22Rv1 (cell line): ENCODE results near the gene NTRK3.

Experiments
- ZFX ChIP-seq: fragments of 450-650 bp; IDR thresholded peaks from 2 replicates; pipeline ENCODE4 v1.6.1; 2017; ENCODE audit warnings: antibody characterized with exemption, borderline replicate concordance
- TF ChIP-seq, protein P1 (sequence below): fragments of 450-650 bp; IDR thresholded peaks from 2 replicates; pipeline ENCODE4 v1.5.1; 2017; ENCODE audit warnings: mild to moderate bottlenecking

DNA sequence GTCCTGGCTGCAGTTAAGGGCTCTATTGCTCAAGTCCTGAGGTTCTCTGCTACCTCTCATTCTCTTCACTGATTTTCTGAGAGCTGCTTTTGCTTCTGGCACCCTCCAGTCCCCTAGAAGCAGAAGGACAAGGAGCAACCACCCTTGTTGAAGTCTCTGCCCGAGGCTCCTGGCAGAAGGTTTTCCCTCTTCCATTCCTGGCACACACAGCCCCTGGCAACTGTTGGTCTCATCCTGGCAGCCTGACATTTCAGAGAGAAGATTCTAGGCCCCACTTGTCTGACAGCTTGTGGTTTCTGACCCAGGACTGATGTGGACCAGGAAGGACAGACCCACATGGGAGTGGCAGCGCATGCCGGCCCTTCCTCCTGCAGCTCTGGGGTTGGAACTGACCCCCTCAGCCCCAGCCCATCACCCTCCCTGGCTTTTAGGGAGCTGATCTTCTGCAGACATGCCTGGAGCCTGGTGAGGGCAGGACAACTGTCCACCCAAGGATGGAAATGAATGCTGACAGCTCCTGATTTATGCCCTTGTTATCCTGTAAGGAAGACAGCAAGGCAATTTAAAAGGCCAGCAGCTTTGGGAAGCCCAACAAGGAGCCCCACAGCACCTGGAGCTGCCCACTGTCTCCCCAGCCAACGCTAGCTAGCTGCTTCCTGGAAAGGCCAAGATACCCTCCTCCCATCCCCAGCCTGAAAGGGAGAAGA is 13.0 kb upstream of the NTRK3 start:
- TF ChIP-seq, protein P1, sequence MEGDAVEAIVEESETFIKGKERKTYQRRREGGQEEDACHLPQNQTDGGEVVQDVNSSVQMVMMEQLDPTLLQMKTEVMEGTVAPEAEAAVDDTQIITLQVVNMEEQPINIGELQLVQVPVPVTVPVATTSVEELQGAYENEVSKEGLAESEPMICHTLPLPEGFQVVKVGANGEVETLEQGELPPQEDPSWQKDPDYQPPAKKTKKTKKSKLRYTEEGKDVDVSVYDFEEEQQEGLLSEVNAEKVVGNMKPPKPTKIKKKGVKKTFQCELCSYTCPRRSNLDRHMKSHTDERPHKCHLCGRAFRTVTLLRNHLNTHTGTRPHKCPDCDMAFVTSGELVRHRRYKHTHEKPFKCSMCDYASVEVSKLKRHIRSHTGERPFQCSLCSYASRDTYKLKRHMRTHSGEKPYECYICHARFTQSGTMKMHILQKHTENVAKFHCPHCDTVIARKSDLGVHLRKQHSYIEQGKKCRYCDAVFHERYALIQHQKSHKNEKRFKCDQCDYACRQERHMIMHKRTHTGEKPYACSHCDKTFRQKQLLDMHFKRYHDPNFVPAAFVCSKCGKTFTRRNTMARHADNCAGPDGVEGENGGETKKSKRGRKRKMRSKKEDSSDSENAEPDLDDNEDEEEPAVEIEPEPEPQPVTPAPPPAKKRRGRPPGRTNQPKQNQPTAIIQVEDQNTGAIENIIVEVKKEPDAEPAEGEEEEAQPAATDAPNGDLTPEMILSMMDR, result no peak
- TF ChIP-seq ZFX, result no peak
